Ovary (tissue), 3 donors: ENCODE results near the gene CYP21A2.
"Not testable (repeated sequence)": the region's sequence is repeated elsewhere in the genome, so short reads cannot be mapped to it uniquely, and the experiment has no call there.

Experiments
- CTCF ChIP-seq, 3 donors: fragments of 450-650 bp in 2 of 3; fragments of 200-600 bp in 1 of 3; IDR thresholded peaks; one replicate each; pipeline versions ENCODE4 v1.5.1 to v1.8.0; 2016 to 2022; ENCODE audit warnings: antibody characterized with exemption in 3 of 3, mild to moderate bottlenecking in 1 of 3
- POLR2A ChIP-seq: fragments of 450-650 bp; IDR thresholded peaks from one replicate; pipeline ENCODE4 v1.6.1; 2017; ENCODE audit warnings: antibody characterized with exemption, mild to moderate bottlenecking, moderate library complexity
- donor health status: DM: no; HTN: no; CAD: no.

GRCh38 chr6:32049149-32049548, 10.9 kb downstream of the CYP21A2 start:
- not testable (repeated sequence) for TF ChIP-seq POLR2A; CTCF (IDR thresholded peaks at IDR 0.05)
